GM10847 (cell line): ENCODE results near the gene PRR16.

Experiments used
- POLR2A ChIP-seq: IDR thresholded peaks from 2 replicates; pipeline ENCODE4 v1.6.1; 2011; ENCODE audit not compliant: insufficient read length; ENCODE audit errors: extremely low read depth

PRR16 gene

GRCh38 chr5:120630550-120630949 lies 166.4 kb downstream of the PRR16 start:
- no peak for TF ChIP-seq POLR2A

DNA sequence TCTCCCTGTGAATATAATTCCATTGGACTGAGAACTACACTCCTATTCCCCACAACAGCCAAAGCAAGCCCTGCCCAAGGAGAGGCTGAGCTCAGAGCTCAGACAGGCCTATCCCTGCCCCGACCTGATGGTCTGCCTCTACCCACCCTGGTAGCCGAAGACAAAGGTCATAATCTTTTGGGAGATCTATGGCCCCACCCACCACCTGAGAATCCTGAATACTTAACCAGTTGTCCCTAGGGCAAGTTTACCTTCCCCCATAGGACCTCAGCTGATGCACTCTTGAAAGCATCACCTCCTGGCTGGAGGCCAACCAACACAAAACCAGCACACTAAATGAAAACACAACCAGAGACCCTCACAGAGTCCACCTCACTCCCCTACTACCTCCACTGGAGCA lies 167.5 kb downstream of the PRR16 start:
- no peak for TF ChIP-seq POLR2A

- TF ChIP-seq POLR2A, result no peak
Observed at GRCh38 chr5:120632430-120632829, 168.3 kb downstream of the PRR16 start.

GRCh38 chr5:120638449-120638848 lies 174.3 kb downstream of the PRR16 start:
- TF ChIP-seq POLR2A, result no peak

GRCh38 chr5:120640778-120641177 lies 176.7 kb downstream of the PRR16 start:
- TF ChIP-seq POLR2A, result no peak

GRCh38 chr5:120644516-120644915 lies 180.4 kb downstream of the PRR16 start:
- TF ChIP-seq POLR2A, result no peak

- no peak for TF ChIP-seq POLR2A
Observed at GRCh38 chr5:120655828-120656435, 191.8 kb downstream of the PRR16 start.

DNA sequence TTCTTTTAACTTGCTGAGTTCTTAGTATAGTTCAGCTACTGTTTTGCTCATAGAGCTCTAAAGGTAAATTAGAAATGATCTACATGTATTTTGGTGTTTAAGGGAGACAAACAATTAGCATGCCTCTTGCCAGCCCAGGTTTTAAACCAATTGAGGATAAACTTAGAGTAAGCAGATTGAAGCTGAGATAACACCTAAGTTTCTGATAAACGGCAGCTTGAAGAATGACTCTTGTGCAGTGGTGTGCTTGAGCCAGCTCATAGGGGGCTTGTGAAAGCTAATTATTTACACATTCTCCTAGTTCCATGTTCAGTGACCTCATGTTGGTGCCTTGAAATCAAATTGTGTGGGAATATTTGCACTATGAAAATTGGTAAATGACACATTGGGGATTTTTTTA lies 193.0 kb downstream of the PRR16 start:
- no peak for TF ChIP-seq POLR2A

GRCh38 chr5:120677481-120677880 lies 213.4 kb downstream of the PRR16 start:
- TF ChIP-seq POLR2A, result no peak

DNA sequence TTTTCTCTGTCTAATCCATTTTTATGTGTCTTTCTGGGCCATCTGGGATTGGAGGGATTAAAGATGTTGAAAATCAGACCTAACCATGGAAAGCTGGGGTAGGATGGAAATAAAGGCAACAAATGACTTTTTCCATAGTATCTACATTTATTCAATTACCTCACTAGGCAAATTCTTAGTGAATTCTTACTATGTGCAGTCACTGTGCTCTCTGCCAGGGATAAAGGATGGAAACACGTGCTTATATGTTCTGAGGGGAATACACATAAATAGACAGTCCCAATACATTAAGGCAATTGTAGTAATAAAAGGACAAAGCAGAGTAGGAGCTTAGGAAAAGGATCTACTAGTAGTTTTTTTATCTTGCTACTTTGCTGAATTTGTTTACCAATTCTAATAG lies 214.2 kb downstream of the PRR16 start:
- TF ChIP-seq POLR2A, result no peak

- TF ChIP-seq POLR2A, result no peak
Observed at GRCh38 chr5:120682851-120683250, 218.8 kb downstream of the PRR16 start.

- TF ChIP-seq POLR2A, result no peak
Observed at GRCh38 chr5:120683580-120683979, 219.5 kb downstream of the PRR16 start.

GRCh38 chr5:120684213-120684612 lies 220.1 kb downstream of the PRR16 start:
- TF ChIP-seq POLR2A, result no peak

- no peak for TF ChIP-seq POLR2A
Observed at GRCh38 chr5:120684749-120685415, 220.8 kb downstream of the PRR16 start.

DNA sequence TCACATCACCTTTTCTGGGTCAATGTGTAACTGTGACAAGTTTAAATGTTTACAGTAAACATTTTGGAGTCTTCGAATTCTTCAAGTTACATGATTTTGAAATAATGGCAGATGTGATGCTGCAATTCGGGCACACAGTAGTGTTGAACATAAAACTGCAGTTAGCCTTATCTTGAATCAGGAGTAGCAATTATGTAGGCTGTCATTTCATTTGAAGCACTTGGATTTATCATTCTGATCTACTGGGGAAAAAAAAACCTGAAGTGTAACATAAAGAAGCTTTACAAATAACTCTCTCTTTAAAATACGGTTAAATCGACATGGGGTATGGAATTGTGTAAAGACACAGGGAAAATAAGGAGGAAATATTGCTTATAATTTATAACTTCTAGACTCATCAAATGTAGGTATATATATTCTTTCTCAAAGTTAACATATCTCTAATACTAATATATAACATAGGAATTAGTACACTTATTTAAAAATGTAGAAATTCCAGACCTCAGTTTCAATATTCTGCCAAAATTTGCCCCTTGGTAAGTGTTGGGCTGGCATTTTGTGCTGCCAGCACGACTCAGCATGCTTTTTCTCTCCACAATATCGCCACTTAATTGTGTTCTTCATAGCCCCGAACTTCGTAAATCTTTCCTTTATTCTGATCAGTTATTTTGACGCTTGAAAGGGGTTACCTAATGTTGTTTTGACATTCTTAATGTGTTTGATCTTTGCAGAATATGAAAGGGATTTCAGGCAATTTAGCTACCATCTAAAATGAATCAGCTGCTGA lies 226.7 kb downstream of the PRR16 start:
- no peak for TF ChIP-seq POLR2A

DNA sequence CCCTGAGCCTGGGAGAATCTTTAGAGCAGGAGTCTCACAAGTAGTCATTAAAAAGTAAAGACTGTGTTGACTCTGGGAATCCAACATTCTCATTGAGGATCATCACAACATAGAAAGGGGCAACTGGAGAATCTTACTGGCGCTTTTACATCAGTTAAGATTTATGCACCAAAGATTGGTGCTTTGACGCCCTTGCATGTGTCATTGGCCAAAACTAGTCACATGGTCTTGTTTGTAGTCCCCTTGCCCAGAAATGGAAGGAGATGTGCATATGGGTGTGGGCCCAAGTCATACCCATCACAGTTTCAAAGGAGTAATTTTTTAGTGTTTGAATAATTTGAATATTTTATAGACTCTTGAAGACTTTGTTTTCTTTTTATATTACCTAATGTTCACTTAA lies 228.2 kb downstream of the PRR16 start:
- no peak for TF ChIP-seq POLR2A
